Measurements from ENCODE around the gene TRMU. TPM values are rescaled to one million over a fixed set of nuclear protein-coding genes. Genes with fewer than 3 reads are reported as not detected.
A peak's percentile ranks its signal among the peaks of the same experiment; 100 is the strongest.

Gene TRMU
- total RNA-seq, 2 donors from 2014 or later, result 79.7 to 84.5 TPM

- peak; percentile 73 for DNase-seq
- Histone ChIP-seq H3K4me1 (ENCODE audit: control insufficient read depth, insufficient read depth, low read length) (peaks cover 5% of the 10 kb centered on the region), H3K36me3 (ENCODE audit: control insufficient read depth, insufficient read depth, low read length) (peaks cover 54% of the 10 kb centered on the region), H3K9ac (ENCODE audit: extremely low read depth, low read length, poor library complexity, severe bottlenecking) (peak overlapping the region; percentile 85), H3K9me3 (ENCODE audit: control insufficient read depth, low read length) (no peaks in the 10 kb centered on the region), H3K27me3 (ENCODE audit: control insufficient read depth, insufficient read depth, low read length, poor library complexity, severe bottlenecking) (no peaks in the 10 kb centered on the region), H3K27ac (ENCODE audit: low read depth, low read length) (peak overlapping the region; percentile 36), H3K4me3 (ENCODE audit: low read length) (peak overlapping the region; percentile 81)
- Mint-ChIP-seq H3K27me3 (ENCODE audit: insufficient read depth) (no peaks in the 10 kb centered on the region), H3K27ac (peak overlapping the region; percentile 95), H3K4me1 (peaks cover 40% of the 10 kb centered on the region), H3K4me3 (peak overlapping the region; percentile 94), H3K36me3 (ENCODE audit: low read depth) (peaks cover 32% of the 10 kb centered on the region), H3K9me3 (no peaks in the 10 kb centered on the region)
- 16 to 18% methylated on average over 22 to 42 of the region's 42 CpGs for WGBS, 2 experiments (ENCODE audit: insufficient coverage in 1 of 2, insufficient read length in 1 of 2)
- no peak for TF ChIP-seq CTCF (conservative IDR thresholded peaks at IDR 0.05)
Observed at GRCh38 chr22:46336119-46337078, 885 bp downstream of the TRMU start.

GRCh38 chr22:46337870-46338269 is 2.4 kb downstream of the TRMU start:
- H3K36me3 Mint-ChIP-seq (ENCODE audit: low read depth), result peaks cover 44% of the 10 kb centered on the region
- H3K27ac Mint-ChIP-seq, result peak overlapping the region; percentile 61
- Histone ChIP-seq H3K9me3 (ENCODE audit: control insufficient read depth, low read length) (no peaks in the 10 kb centered on the region), H3K27ac (ENCODE audit: low read depth, low read length) (no peak overlapping the region), H3K36me3 (ENCODE audit: control insufficient read depth, insufficient read depth, low read length) (peaks cover 58% of the 10 kb centered on the region), H3K4me3 (ENCODE audit: low read length) (no peak overlapping the region), H3K4me1 (ENCODE audit: control insufficient read depth, insufficient read depth, low read length) (peaks cover 5% of the 10 kb centered on the region), H3K27me3 (ENCODE audit: control insufficient read depth, insufficient read depth, low read length, poor library complexity, severe bottlenecking) (no peaks in the 10 kb centered on the region), H3K9ac (ENCODE audit: extremely low read depth, low read length, poor library complexity, severe bottlenecking) (no peak overlapping the region)
- no peaks in the 10 kb centered on the region for H3K9me3 Mint-ChIP-seq
- DNase-seq, result no peak
- no peak for TF ChIP-seq CTCF (conservative IDR thresholded peaks at IDR 0.05)
- peaks cover 27% of the 10 kb centered on the region for H3K4me1 Mint-ChIP-seq
- H3K4me3 Mint-ChIP-seq, result no peak overlapping the region
- H3K27me3 Mint-ChIP-seq (ENCODE audit: insufficient read depth), result no peaks in the 10 kb centered on the region
- 85 to 94% methylated on average over 4 to 9 of the region's 9 CpGs for WGBS, 2 experiments (ENCODE audit: insufficient coverage in 1 of 2, insufficient read length in 1 of 2)

GRCh38 chr22:46338636-46339035 is 3.1 kb downstream of the TRMU start:
- H3K4me3 ChIP-seq (ENCODE audit: low read length), result no peak overlapping the region
- no peak for TF ChIP-seq CTCF (conservative IDR thresholded peaks at IDR 0.05)
- DNase-seq, result no peak
- no peaks in the 10 kb centered on the region for H3K27me3 Mint-ChIP-seq (ENCODE audit: insufficient read depth)
- H3K4me3 Mint-ChIP-seq, result no peak overlapping the region
- no peaks in the 10 kb centered on the region for H3K9me3 Mint-ChIP-seq
- H3K4me1 Mint-ChIP-seq, result peaks cover 19% of the 10 kb centered on the region
- no peaks in the 10 kb centered on the region for H3K27me3 ChIP-seq (ENCODE audit: control insufficient read depth, insufficient read depth, low read length, poor library complexity, severe bottlenecking)
- H3K9me3 ChIP-seq (ENCODE audit: control insufficient read depth, low read length), result no peaks in the 10 kb centered on the region
- H3K27ac Mint-ChIP-seq, result peak overlapping the region; percentile 7
- H3K4me1 ChIP-seq (ENCODE audit: control insufficient read depth, insufficient read depth, low read length), result peaks cover 2% of the 10 kb centered on the region
- H3K9ac ChIP-seq (ENCODE audit: extremely low read depth, low read length, poor library complexity, severe bottlenecking), result no peak overlapping the region
- peaks cover 50% of the 10 kb centered on the region for H3K36me3 Mint-ChIP-seq (ENCODE audit: low read depth)
- WGBS, 2 experiments (ENCODE audit: insufficient coverage in 1 of 2, insufficient read length in 1 of 2), result 96 to 97% methylated on average over 5 to 8 of the region's 8 CpGs
- H3K36me3 ChIP-seq (ENCODE audit: control insufficient read depth, insufficient read depth, low read length), result peaks cover 65% of the 10 kb centered on the region
- H3K27ac ChIP-seq (ENCODE audit: low read depth, low read length), result no peak overlapping the region
